ENCODE results near the gene PDGFB.

PDGFB gene

DNA sequence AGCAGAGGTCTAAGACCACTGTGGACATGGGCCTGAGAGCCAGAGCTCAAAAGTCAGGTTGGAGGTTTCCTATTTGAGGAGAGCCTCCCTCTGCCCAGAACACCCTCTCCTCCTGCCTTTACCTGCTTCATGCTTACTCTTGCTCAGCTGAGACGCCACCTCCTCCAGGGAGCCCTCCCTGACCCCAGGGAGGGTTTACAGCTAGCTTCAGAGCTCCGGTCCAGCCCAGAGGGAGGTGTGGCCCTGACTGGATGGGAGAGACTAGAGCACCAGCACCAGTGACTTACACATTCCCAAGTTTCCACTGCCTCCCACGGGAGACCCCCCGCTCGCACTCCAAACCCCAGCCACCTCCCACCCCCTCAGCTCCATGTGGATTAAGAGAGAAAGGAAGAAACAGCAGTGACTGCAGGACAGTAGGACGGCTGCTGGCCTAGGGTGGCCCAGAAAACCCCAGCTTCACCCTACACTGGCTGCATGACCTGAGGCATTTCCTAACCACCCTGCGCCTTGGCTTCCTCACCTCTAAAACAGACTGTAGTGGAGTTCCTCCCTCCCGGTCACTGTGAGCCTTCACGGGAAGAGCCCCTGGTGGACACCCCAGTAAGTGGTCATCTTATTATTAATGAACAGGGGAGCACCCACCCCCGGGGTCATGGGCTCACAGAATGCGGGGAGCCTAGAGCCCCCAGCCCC is 24.5 kb upstream of the PDGFB start:
- H3K9me3 ChIP-seq (ENCODE audit: insufficient read depth, low read length) = no peaks in the 10 kb centered on the region
- no peaks in the 10 kb centered on the region for H3K36me3 ChIP-seq (ENCODE audit: insufficient read depth, insufficient read length, low read length)
- H3K4me1 ChIP-seq (ENCODE audit: insufficient read depth, insufficient read length) = peaks cover 9% of the 10 kb centered on the region
- DNase-seq (ENCODE audit: low read depth, low spot score) = no peak
- peak overlapping the region; percentile 32 for H3K9ac ChIP-seq (ENCODE audit: insufficient read length, low read depth)
- no peaks in the 10 kb centered on the region for H3K27me3 ChIP-seq (ENCODE audit: insufficient read depth, insufficient read length)
- no peak for TF ChIP-seq YY1 (IDR thresholded peaks at IDR 0.05; ENCODE audit: insufficient read depth, insufficient read length)
- H3K4me3 ChIP-seq (ENCODE audit: insufficient read length, low read depth) = no peak overlapping the region

DNA sequence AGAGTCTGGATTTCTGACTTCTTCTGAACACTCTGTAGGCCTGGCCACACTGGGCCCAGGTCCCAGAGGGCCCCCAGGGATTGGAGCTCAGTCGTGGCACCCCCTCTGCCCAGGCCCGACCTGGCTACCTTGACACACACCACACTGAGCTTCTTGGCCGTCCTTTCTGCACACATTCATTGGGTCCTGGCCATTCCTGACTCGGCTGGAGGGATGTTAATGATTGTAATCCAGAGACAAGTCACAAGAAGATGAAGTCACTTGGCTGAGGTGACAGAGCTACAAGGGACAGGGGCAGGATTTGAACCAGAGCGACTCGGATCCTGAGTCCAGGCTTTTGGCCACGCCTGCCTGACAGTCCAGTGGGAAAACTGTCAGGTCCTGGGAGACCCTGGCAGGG is 23.9 kb upstream of the PDGFB start:
- Histone ChIP-seq H3K4me1 (ENCODE audit: insufficient read depth, insufficient read length) (peaks cover 9% of the 10 kb centered on the region), H3K4me3 (ENCODE audit: insufficient read length, low read depth) (no peak overlapping the region)
- TF ChIP-seq SUZ12 (IDR thresholded peaks at IDR 0.05; ENCODE audit: extremely low read depth, insufficient read depth, insufficient read length) (no peak), ZNF274 (IDR thresholded peaks at IDR 0.05; ENCODE audit: low read depth, low read length) (no peak), YY1 (IDR thresholded peaks at IDR 0.05; ENCODE audit: insufficient read depth, insufficient read length) (no peak)

DNA sequence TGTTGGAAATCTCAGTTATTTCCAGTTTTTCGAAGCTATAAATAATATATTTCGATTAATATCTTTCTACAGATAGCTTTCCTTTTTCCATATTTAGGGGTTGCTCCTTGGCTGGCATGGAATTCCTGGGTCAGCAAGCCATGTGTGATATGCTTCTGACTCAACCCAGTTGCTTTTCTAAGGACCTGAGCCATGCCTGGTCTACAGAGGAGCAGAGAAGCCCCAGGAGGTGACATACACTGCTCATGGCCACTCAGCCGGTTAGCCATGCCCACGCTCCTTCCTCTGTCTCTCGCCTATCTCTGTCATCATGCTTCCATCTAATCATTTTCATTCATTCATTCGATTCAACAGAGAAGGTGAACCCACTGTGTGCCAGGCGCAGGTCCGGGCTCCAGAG is 23.2 kb upstream of the PDGFB start:
- TF ChIP-seq YY1 (IDR thresholded peaks at IDR 0.05; ENCODE audit: insufficient read depth, insufficient read length) (no peak), ZNF274 (IDR thresholded peaks at IDR 0.05; ENCODE audit: low read depth, low read length) (no peak)
- peaks cover 9% of the 10 kb centered on the region for H3K4me1 ChIP-seq (ENCODE audit: insufficient read depth, insufficient read length)
- DNase-seq (ENCODE audit: low read depth, low spot score) = no peak
- no peaks in the 10 kb centered on the region for H3K9me3 ChIP-seq (ENCODE audit: insufficient read depth, low read length)
- no peak overlapping the region for H3K9ac ChIP-seq (ENCODE audit: insufficient read length, low read depth)
- no peaks in the 10 kb centered on the region for H3K36me3 ChIP-seq (ENCODE audit: insufficient read depth, insufficient read length, low read length)
- H3K4me3 ChIP-seq (ENCODE audit: insufficient read length, low read depth) = no peak overlapping the region
- H3K27me3 ChIP-seq (ENCODE audit: insufficient read depth, insufficient read length) = no peaks in the 10 kb centered on the region

More for the DNA sequence above, 23.9 kb upstream of the PDGFB start:
- no peak for DNase-seq (ENCODE audit: low read depth, low spot score)
- H3K36me3 ChIP-seq (ENCODE audit: insufficient read depth, insufficient read length, low read length) = no peaks in the 10 kb centered on the region
- no peaks in the 10 kb centered on the region for H3K27me3 ChIP-seq (ENCODE audit: insufficient read depth, insufficient read length)
- no peak overlapping the region for H3K9ac ChIP-seq (ENCODE audit: insufficient read length, low read depth)
- no peaks in the 10 kb centered on the region for H3K9me3 ChIP-seq (ENCODE audit: insufficient read depth, low read length)

DNA sequence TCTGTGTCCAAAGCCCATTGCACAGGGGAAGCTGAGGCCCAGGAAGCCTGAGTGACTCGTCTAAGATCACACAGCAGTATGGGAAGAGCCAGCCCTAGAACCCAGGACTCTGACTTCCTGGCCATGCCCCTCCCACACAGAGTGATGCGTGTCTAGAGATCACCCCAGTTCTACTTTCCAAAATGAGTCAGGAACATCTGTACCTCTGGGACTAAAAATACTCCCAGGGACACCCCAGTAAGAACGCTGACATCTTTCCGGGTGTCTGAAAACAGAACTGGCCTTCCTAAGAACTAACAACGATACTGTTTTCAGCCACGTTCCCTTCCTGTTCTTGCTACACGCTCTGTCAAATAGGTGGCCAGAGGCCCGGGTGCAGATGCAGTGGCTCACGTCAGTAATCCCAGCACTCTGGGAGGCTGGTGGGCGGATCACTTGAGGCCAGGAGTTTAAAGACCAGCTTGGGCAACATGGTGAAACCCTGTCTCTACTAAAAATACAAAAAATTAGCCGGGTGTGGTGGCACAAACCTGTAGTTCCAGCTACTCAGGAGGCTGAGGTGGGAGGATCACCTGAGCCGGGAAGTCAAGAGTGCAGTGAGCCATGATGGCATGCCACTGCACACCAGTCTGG is 21.7 kb upstream of the PDGFB start:
- Histone ChIP-seq H3K9ac (ENCODE audit: insufficient read length, low read depth) (no peak overlapping the region), H3K9me3 (ENCODE audit: insufficient read depth, low read length) (peaks cover 4% of the 10 kb centered on the region; the same call in 1 of the 2 replicates), H3K27me3 (ENCODE audit: insufficient read depth, insufficient read length) (no peaks in the 10 kb centered on the region), H3K36me3 (ENCODE audit: insufficient read depth, insufficient read length, low read length) (no peaks in the 10 kb centered on the region), H3K4me3 (ENCODE audit: insufficient read length, low read depth) (no peak overlapping the region), H3K4me1 (ENCODE audit: insufficient read depth, insufficient read length) (peaks cover 9% of the 10 kb centered on the region)
- DNase-seq (ENCODE audit: low read depth, low spot score) = no peak
- TF ChIP-seq ZNF274 (IDR thresholded peaks at IDR 0.05; ENCODE audit: low read depth, low read length) (no peak), SUZ12 (IDR thresholded peaks at IDR 0.05; ENCODE audit: extremely low read depth, insufficient read depth, insufficient read length) (no peak), YY1 (IDR thresholded peaks at IDR 0.05; ENCODE audit: insufficient read depth, insufficient read length) (no peak)

DNA sequence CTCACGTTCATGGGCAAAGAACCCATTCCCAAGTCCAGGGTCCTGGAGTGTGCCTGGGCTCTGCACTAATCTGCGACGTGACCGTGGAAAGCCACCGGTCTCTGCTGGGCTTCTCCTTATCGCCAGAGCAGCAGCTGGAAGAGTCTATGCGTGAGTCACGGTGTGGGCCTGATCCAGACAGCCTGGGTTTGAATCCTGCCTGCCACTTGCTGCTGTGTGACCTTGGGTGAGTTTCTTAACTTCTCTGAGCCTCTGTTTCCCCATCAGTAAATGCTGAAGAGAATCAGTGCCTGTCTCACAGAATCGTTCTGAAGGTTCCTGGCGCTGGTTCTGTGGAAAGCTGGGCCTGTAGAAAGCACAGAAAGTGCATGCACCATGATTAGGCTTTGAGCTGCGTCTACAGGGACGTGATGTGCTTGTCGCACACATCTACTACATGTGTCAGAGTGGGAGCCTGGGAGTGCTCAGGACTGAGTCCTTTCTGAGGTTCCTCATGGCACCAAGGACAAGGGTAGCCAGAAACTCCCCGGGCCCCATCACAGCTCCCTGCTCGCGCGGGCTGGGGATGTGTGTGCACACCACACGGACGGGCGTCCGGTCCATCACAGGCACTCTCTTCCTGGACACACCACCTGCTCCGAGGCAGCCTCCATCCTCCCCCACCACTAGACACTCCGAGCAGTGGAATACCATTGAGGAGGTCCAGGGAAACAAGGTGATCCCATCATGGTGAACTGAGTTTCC is 20.5 kb upstream of the PDGFB start:
- TF ChIP-seq ZNF274 (IDR thresholded peaks at IDR 0.05; ENCODE audit: low read depth, low read length) (no peak), YY1 (IDR thresholded peaks at IDR 0.05; ENCODE audit: insufficient read depth, insufficient read length) (no peak), SUZ12 (IDR thresholded peaks at IDR 0.05; ENCODE audit: extremely low read depth, insufficient read depth, insufficient read length) (no peak)
- no peaks in the 10 kb centered on the region for H3K27me3 ChIP-seq (ENCODE audit: insufficient read depth, insufficient read length)
- no peak for DNase-seq (ENCODE audit: low read depth, low spot score)
- H3K9me3 ChIP-seq (ENCODE audit: insufficient read depth, low read length) = peaks cover 4% of the 10 kb centered on the region; the same call in 1 of the 2 replicates
- H3K4me3 ChIP-seq (ENCODE audit: insufficient read length, low read depth) = no peak overlapping the region
- no peak overlapping the region for H3K9ac ChIP-seq (ENCODE audit: insufficient read length, low read depth)
- peaks cover 6% of the 10 kb centered on the region for H3K4me1 ChIP-seq (ENCODE audit: insufficient read depth, insufficient read length)
- H3K36me3 ChIP-seq (ENCODE audit: insufficient read depth, insufficient read length, low read length) = no peaks in the 10 kb centered on the region

DNA sequence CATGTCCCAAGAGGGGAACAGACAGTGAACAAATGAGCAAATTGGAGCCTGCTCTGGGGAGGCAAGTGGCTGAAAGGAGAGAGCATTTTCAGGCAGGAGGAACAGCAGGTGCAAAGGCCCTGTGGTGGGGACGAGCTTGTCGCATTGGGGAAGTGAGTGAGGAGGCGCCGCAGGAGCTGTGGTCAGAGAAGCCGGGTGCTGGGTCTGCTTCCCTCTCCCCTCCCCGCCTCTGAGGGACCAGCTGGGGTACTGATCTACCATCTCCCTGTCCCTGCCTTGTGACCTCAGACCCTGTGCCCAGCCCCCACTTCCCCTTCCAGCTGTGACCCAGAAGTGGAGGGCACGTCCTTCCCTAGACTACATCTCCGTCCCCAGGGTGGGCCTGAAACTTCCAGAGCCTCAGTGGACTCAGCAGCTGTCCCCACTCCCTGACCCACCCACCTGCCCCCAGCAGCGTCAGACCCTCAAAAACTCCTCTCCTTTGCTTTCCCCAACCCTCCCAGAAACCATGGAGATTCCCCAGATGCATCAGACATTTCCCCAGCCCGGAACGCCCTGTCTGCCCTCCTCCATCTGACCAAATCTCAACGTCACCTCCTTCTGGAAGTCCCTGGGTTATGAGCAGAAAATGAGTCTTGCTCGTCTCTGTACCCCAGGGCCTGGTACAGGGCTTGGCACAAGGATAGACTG is 19.7 kb upstream of the PDGFB start:
- no peak for DNase-seq (ENCODE audit: low read depth, low spot score)
- TF ChIP-seq SUZ12 (IDR thresholded peaks at IDR 0.05; ENCODE audit: extremely low read depth, insufficient read depth, insufficient read length) = no peak
- no peak for TF ChIP-seq YY1 (IDR thresholded peaks at IDR 0.05; ENCODE audit: insufficient read depth, insufficient read length)
- TF ChIP-seq ZNF274 (IDR thresholded peaks at IDR 0.05; ENCODE audit: low read depth, low read length) = no peak

More for the DNA sequence above, 19.7 kb upstream of the PDGFB start:
- Histone ChIP-seq H3K9ac (ENCODE audit: insufficient read length, low read depth) (no peak overlapping the region), H3K27me3 (ENCODE audit: insufficient read depth, insufficient read length) (no peaks in the 10 kb centered on the region), H3K4me1 (ENCODE audit: insufficient read depth, insufficient read length) (peaks cover 6% of the 10 kb centered on the region), H3K4me3 (ENCODE audit: insufficient read length, low read depth) (no peak overlapping the region), H3K9me3 (ENCODE audit: insufficient read depth, low read length) (peaks cover 4% of the 10 kb centered on the region; the same call in 1 of the 2 replicates), H3K36me3 (ENCODE audit: insufficient read depth, insufficient read length, low read length) (no peaks in the 10 kb centered on the region)

All from NT2/D1 (cell line).